ENCODE data around the gene OR1F1. TPM values are rescaled to one million over a fixed set of nuclear protein-coding genes. Genes with fewer than 3 reads are reported as not detected.
A peak's percentile ranks its signal among the peaks of the same experiment; 100 is the strongest.

OR1F1 gene
- total RNA-seq, 6 experiments from 2014 or later, result not detected

DNA sequence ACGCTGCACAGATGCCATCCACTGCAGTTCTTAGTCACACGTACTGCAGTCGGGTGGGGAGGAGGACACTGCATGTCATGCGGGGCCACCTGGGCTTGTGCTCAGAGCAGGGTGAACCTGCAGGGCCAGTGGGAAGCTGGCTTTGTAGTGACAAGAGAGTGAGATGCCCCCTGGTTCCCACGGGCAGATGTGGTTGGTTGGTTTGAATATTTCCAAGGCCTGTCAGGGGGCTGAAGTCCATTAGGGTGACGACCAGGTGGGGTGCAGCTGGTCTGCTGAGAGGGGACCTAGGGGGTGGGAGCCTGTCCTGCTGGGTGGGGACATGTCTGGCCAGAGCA, 38.8 kb upstream of the OR1F1 start:
- Histone ChIP-seq H3K27me3 (no peaks in the 10 kb centered on the region), H3K27ac (no peak overlapping the region), H3K9me3 (no peaks in the 10 kb centered on the region), H3K36me3 (no peaks in the 10 kb centered on the region), H3K4me3 (no peak overlapping the region), H3K4me1 (peaks cover 0 to 11% (median 4%) of the 10 kb centered on the region in 4 donors)
- ATAC-seq (no peak), DNase-seq (no peak)
- intact Hi-C loops (cut with DNase I), result no loop called here
- TF ChIP-seq, protein P1, sequence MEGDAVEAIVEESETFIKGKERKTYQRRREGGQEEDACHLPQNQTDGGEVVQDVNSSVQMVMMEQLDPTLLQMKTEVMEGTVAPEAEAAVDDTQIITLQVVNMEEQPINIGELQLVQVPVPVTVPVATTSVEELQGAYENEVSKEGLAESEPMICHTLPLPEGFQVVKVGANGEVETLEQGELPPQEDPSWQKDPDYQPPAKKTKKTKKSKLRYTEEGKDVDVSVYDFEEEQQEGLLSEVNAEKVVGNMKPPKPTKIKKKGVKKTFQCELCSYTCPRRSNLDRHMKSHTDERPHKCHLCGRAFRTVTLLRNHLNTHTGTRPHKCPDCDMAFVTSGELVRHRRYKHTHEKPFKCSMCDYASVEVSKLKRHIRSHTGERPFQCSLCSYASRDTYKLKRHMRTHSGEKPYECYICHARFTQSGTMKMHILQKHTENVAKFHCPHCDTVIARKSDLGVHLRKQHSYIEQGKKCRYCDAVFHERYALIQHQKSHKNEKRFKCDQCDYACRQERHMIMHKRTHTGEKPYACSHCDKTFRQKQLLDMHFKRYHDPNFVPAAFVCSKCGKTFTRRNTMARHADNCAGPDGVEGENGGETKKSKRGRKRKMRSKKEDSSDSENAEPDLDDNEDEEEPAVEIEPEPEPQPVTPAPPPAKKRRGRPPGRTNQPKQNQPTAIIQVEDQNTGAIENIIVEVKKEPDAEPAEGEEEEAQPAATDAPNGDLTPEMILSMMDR (IDR thresholded peaks at IDR 0.05), result no peak
- no peak for TF ChIP-seq POLR2A (IDR thresholded peaks at IDR 0.05)
- 93% methylated on average over 5 of the region's 6 CpGs for WGBS (ENCODE audit: insufficient coverage, low coverage, low lambda C conversion rate, missing lambda C conversion rate)

DNA sequence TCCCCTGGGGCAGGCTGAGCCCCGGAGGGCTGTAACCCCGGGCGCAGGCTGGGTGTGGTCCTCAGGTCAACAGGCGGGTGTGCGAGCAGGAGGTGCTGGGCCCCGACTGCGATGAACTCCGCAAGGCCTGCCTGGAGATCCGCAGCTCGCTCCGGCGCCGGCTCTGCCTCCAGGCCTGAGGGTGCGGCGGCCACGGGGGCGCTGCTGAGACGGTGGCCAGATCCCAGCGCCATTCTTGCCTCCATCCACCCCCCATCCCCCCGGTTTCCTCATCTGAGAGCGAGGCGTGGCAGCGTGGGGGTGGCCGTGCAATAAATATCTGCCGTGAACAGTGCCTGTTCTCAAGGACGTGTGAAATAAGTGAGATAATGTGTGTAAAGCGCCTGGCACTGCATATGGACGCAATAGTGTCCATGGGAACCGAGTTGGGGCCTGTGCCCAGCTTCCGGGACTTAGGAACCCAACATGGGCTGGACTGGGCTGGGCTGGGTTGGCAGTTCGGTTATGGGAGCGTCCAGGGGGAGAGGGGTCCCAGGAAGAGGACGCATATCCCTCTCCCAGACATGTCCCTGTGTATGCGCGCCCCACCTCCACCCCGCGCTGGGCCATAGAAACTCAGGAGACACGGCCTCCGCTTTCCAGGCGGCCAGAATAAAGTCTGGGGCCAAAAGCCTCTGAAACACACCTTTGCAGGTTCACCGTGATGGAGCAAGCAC, 38.2 kb upstream of the OR1F1 start:
- TF ChIP-seq POLR2A (IDR thresholded peaks at IDR 0.05), result no peak
- TF ChIP-seq, protein P1 (IDR thresholded peaks at IDR 0.05), result peak in 3 of 4 donors; percentile 16 to 33 (median 23)
- intact Hi-C loops (cut with DNase I), result no loop called here
- Histone ChIP-seq H3K9me3 (no peaks in the 10 kb centered on the region), H3K4me1 (peaks cover 0 to 5% (median 2%) of the 10 kb centered on the region in 4 donors), H3K27me3 (no peaks in the 10 kb centered on the region), H3K4me3 (peak overlapping the region; percentile 44 to 57 (median 54)), H3K36me3 (no peaks in the 10 kb centered on the region), H3K27ac (peak overlapping the region in 2 of 3 donors; percentile 66 to 76)
- WGBS (ENCODE audit: insufficient coverage, low coverage, low lambda C conversion rate, missing lambda C conversion rate), result 20% methylated on average over 17 of the region's 41 CpGs
- DNase-seq (peak in 2 of 3 donors; percentile 65 to 66), ATAC-seq (peak; percentile 8 to 31 (median 19))

DNA sequence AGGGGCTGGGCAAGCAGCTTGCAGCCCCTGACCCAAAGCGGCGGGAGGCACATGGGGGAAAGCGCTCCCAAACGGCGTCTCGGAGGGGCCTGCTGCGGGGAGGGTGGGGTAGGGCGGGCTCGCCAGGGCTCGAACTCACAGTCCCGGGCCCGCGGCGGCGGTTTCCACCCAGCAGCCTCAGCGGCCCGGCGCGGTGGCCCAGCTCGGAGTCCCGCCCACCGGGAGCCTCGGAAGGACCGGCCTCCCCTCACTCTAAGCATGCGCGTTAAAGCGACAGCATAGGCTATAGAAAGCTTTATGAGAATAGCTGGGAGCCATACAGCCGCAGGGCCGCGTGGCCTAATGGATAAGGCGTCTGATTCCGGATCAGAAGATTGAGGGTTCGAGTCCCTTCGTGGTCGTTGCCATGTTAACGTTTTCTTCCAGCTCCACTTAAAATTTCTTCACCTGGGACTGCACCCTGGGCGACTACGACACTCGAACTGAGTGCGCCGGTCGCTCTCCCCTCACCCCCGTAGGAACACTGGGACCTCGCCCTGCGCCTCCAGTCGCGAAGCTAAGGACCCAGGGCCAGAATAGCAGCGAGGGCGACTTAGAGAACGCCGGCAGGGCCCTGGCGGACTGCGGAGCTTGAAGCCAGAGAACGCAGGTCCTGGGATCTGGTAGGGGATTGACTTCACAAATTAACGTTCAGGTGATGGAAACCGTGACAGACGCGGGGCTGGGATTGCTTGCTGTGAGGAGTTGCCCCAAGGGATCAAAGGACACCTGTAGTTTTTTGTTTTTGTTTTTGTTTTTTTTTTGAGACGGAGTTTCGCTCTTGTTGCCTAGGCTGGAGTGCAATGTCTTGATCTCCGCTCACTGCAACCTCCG, 37.4 kb upstream of the OR1F1 start:
- no peaks in the 10 kb centered on the region for H3K9me3 ChIP-seq
- H3K27ac ChIP-seq, result peak overlapping the region in 2 of 3 donors; percentile 66 to 76
- WGBS (ENCODE audit: insufficient coverage, low coverage, low lambda C conversion rate, missing lambda C conversion rate), result 3% methylated on average over 15 of the region's 62 CpGs
- no peaks in the 10 kb centered on the region for H3K36me3 ChIP-seq
- intact Hi-C loops (cut with DNase I), result no loop called here
- peak overlapping the region; percentile 44 to 57 (median 54) for H3K4me3 ChIP-seq
- H3K4me1 ChIP-seq, result peaks cover 0 to 5% (median 2%) of the 10 kb centered on the region in 4 donors
- ATAC-seq (peak; percentile 88 to 95 (median 92)), DNase-seq (peak; percentile 94 to 95 (median 95))
- H3K27me3 ChIP-seq, result no peaks in the 10 kb centered on the region
- TF ChIP-seq, protein P1 (IDR thresholded peaks at IDR 0.05), result no peak
- peak; percentile 15 for TF ChIP-seq POLR2A (IDR thresholded peaks at IDR 0.05)

DNA sequence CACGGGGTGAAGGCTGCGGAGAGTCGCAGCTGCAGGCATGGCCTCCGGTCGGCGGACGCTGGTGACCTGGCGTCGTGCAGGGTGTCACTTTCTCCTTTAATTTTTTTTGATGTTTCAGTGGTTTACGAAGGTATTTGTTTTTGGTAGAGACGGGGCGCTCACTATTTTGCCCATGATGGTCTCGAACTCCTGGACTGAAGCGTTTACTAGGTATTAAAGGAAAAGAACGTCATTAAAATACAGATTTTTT, 36.1 kb upstream of the OR1F1 start:
- intact Hi-C loops (cut with DNase I), result no loop called here
- Histone ChIP-seq H3K27me3 (no peaks in the 10 kb centered on the region), H3K4me3 (peak overlapping the region; percentile 4 to 23 (median 7)), H3K27ac (no peak overlapping the region), H3K9me3 (no peaks in the 10 kb centered on the region), H3K4me1 (peaks cover 0 to 5% (median 2%) of the 10 kb centered on the region in 4 donors), H3K36me3 (no peaks in the 10 kb centered on the region)
- WGBS (ENCODE audit: insufficient coverage, low coverage, low lambda C conversion rate, missing lambda C conversion rate), result 6% methylated on average over 15 of the region's 15 CpGs
- DNase-seq (no peak), ATAC-seq (no peak)
- TF ChIP-seq POLR2A (IDR thresholded peaks at IDR 0.05), result no peak
- TF ChIP-seq, protein P1 (IDR thresholded peaks at IDR 0.05), result no peak
